Tibial artery (tissue), 4 donors: ENCODE measurements around the gene CCL13.
A peak's percentile ranks its signal among the peaks of the same experiment; 100 is the strongest.

Experiments used
- DNase-seq, 2 donors: peaks; one replicate each; pipeline ENCODE4 v3.0.0-alpha.2; 2019
- H3K27ac ChIP-seq, 2 donors: fragments of 200-600 bp; sonication (generic) in 1 of 2; 1 replicate in 1 of 2; 2 replicates in 1 of 2; pipeline ENCODE4 v1.5.1; 2018 to 2019; ENCODE audit warnings: mild to moderate bottlenecking in 1 of 2
- H3K27me3 ChIP-seq, 2 donors: fragments of 200-600 bp; sonication (generic) in 1 of 2; one replicate each; pipeline versions ENCODE4 v1.5.1 to v1.6.0; 2016 to 2019
- H3K36me3 ChIP-seq, 3 donors: fragments of 200-600 bp; sonication (generic) in 2 of 3; one replicate each; pipeline ENCODE4 v1.5.1; 2016 to 2019; ENCODE audit warnings: mild to moderate bottlenecking in 2 of 3
- H3K4me1 ChIP-seq, 4 donors: fragments of 200-600 bp; sonication (generic) in 2 of 4; 1 replicate in 3 of 4; 2 replicates in 1 of 4; pipeline ENCODE4 v1.5.1; 2016 to 2019
- H3K4me3 ChIP-seq, 2 donors: fragments of 200-600 bp; sonication (generic) in 1 of 2; 1 replicate in 1 of 2; 2 replicates in 1 of 2; pipeline ENCODE4 v1.5.1; 2018 to 2019; ENCODE audit warnings: mild to moderate bottlenecking in 2 of 2
- H3K9me3 ChIP-seq, 3 donors: fragments of 200-600 bp; sonication (generic) in 1 of 3; one replicate each; pipeline ENCODE4 v1.5.1; 2016 to 2019
- intact Hi-C: fragments of 100-400 bp; cut with DNase I; formaldehyde crosslinking; loops from one replicate; pipeline ENCODE4 v1.15.0; 2023; ENCODE audit warnings: low total_unique reads
- TF ChIP-seq, protein P1 (sequence below), 2 experiments: fragments of 200-600 bp in 1 of 2; fragments of 450-650 bp in 1 of 2; IDR thresholded peaks; one replicate each; pipeline ENCODE4 v1.5.1; 2017 to 2019; ENCODE audit warnings: antibody characterized with exemption in 2 of 2, mild to moderate bottlenecking in 1 of 2, moderate library complexity in 1 of 2

The CCL13 gene

DNA sequence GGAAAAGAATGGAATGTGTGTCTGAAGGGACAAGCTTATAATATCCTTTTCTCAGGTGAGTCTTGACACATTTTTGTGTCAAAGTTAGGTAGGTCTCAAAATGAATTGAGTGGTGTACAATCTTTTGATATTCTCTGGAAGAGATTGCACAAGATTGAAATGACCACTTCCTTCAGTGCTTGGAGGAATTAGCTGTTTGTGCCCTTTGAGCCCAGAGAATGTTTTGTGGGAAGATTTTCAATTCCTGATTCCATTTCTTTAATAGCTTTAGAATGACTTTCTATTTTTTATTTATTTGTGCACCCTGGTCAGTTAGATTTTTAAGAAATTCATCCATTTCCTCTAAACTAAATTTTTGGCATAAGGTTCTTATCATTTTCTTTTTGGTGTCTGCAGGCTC is 1.6 kb upstream of the CCL13 start:
- H3K27ac ChIP-seq = peak overlapping the region in 1 of 2 donors; percentile 49
- TF ChIP-seq, protein P1, sequence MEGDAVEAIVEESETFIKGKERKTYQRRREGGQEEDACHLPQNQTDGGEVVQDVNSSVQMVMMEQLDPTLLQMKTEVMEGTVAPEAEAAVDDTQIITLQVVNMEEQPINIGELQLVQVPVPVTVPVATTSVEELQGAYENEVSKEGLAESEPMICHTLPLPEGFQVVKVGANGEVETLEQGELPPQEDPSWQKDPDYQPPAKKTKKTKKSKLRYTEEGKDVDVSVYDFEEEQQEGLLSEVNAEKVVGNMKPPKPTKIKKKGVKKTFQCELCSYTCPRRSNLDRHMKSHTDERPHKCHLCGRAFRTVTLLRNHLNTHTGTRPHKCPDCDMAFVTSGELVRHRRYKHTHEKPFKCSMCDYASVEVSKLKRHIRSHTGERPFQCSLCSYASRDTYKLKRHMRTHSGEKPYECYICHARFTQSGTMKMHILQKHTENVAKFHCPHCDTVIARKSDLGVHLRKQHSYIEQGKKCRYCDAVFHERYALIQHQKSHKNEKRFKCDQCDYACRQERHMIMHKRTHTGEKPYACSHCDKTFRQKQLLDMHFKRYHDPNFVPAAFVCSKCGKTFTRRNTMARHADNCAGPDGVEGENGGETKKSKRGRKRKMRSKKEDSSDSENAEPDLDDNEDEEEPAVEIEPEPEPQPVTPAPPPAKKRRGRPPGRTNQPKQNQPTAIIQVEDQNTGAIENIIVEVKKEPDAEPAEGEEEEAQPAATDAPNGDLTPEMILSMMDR (IDR thresholded peaks at IDR 0.05) = no peak
- no peaks in the 10 kb centered on the region for H3K27me3 ChIP-seq
- H3K36me3 ChIP-seq = no peaks in the 10 kb centered on the region
- no peak overlapping the region for H3K4me3 ChIP-seq
- intact Hi-C loops = loop anchor here (5.0 kb wide), 1 partner anchor 52 kb away; no protein-coding TSS in a partner anchor
- DNase-seq = no peak
- H3K4me1 ChIP-seq = peaks cover 0 to 32% (median 19%) of the 10 kb centered on the region in 4 donors
- no peaks in the 10 kb centered on the region for H3K9me3 ChIP-seq

DNA sequence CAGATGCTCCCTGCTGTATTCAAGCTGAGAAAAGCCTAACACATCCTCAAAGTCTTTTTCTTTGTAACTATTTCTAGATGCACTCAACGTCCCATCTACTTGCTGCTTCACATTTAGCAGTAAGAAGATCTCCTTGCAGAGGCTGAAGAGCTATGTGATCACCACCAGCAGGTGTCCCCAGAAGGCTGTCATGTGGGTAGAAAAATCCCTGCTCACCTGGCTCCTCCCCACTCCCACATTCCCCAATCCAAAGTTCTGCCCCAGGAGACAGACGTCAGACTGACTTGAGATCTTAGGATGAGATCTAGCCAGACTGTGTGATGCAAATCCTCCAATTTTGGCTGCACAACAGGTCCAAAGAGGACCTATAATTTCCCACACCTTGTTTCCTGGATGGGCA is 1.1 kb downstream of the CCL13 start:
- intact Hi-C loops = loop anchor here (5.0 kb wide), 1 partner anchor 55 kb away; no protein-coding TSS in a partner anchor
- Histone ChIP-seq H3K4me3 (no peak overlapping the region), H3K4me1 (peaks cover 0 to 19% (median 4%) of the 10 kb centered on the region in 4 donors), H3K9me3 (no peaks in the 10 kb centered on the region), H3K36me3 (no peaks in the 10 kb centered on the region), H3K27ac (no peak overlapping the region), H3K27me3 (peaks cover 0 to 7% of the 10 kb centered on the region in 2 donors)
- no peak for DNase-seq
- TF ChIP-seq, protein P1 (IDR thresholded peaks at IDR 0.05) = no peak

DNA sequence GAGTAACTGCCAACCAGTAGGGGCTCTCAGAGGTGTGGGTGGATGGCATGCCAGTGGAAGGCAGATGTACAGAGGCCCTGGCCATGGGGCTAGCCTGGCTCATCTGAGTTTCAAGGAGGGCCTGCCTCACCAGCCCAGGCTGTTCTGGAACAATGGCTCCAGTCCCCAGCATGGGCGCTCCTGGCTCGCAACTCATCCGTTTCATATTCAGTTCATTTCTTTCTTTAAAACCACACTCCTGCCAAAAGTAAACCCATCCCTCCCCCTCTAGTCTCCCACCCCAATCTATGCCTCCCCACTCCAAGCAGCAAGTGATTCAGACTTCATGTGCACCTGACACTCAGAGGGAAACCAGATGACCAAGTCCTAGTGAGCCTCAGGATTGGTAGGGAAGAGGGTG is 2.4 kb downstream of the CCL13 start:
- intact Hi-C loops = loop anchor here (5.0 kb wide), 1 partner anchor 56 kb away; no protein-coding TSS in a partner anchor
- H3K9me3 ChIP-seq = no peaks in the 10 kb centered on the region
- no peak overlapping the region for H3K27ac ChIP-seq
- H3K4me3 ChIP-seq = no peak overlapping the region
- TF ChIP-seq, protein P1 (IDR thresholded peaks at IDR 0.05) = no peak
- no peak for DNase-seq
- peaks cover 0 to 13% of the 10 kb centered on the region in 2 donors for H3K27me3 ChIP-seq
- no peaks in the 10 kb centered on the region for H3K36me3 ChIP-seq
- H3K4me1 ChIP-seq = peaks cover 0 to 19% (median 4%) of the 10 kb centered on the region in 4 donors

DNA sequence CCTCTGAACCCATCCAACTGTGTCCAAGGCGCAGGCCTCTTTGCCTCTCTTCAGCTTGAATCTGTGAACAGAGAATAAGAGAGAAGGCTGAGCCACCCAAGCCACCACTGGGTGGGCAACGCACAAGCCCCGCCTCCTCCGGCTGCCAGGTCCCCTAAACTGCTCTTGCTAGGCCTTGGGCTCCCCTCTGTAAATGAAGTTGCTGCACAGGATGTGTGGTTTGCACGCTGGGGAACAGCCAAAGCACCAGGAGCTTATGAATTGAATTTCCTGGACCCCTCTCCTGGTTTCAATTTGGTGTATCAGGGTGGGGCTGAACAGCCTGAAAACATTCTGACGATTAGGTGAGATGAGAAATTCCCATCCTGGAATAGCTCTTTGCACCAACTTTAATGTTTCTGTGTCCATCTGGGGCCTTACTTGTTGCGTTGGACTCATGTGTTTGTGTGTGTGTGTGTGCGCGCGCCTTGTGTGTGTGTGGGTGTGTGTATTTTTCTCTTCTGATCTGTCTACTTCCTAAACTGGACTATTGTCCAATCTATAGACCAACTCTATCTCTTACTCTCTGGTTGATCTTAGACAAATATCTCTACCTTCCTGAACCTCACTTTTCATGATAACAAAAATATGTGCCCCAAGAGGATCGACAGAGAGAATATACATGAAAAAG is 4.5 kb downstream of the CCL13 start:
- H3K36me3 ChIP-seq = no peaks in the 10 kb centered on the region
- DNase-seq = no peak
- H3K4me3 ChIP-seq = no peak overlapping the region
- no peaks in the 10 kb centered on the region for H3K9me3 ChIP-seq
- intact Hi-C loops = loop anchor here (2.0 kb wide), 1 partner anchor 160 kb away; no protein-coding TSS in a partner anchor
- H3K27me3 ChIP-seq = peaks cover 0 to 16% of the 10 kb centered on the region in 2 donors
- TF ChIP-seq, protein P1 (IDR thresholded peaks at IDR 0.05) = no peak
- H3K27ac ChIP-seq = no peak overlapping the region
- peaks cover 0 to 4% (median 0%) of the 10 kb centered on the region in 4 donors for H3K4me1 ChIP-seq

DNA sequence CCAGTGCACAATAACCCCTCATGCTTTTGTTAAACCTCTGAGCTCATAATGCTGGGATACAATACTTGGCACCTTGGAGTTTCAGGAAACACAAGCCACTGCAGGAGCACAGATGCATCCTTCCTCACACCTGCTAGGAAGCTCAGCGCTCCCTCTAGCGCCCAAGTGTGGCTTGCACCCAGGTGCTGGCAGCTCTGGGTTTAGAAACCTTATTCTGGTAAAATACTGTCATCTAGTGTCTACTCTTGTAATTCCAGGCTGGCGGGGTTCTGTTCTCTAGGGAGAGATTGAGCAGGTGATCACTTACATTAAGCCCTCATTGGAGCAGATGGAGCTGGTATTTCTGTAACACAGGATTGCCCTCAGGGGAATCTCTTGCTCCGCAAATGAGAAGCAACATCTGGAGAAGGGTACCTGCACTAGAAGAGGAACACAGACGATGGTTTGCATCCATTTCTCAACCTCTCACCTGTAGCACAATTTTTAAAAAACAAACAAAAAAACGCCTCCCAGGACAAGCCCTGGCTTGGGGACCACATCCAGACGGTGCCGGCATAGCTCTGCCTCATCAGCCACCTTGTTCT is 5.3 kb downstream of the CCL13 start:
- Histone ChIP-seq H3K4me1 (peaks cover 0 to 4% (median 0%) of the 10 kb centered on the region in 4 donors), H3K36me3 (no peaks in the 10 kb centered on the region), H3K4me3 (no peak overlapping the region), H3K27ac (no peak overlapping the region), H3K9me3 (no peaks in the 10 kb centered on the region), H3K27me3 (peaks cover 0 to 16% of the 10 kb centered on the region in 2 donors)
- TF ChIP-seq, protein P1 (IDR thresholded peaks at IDR 0.05) = peak; percentile 100
- DNase-seq = peak; percentile 90 to 93
- intact Hi-C loops = loop anchor here (2.0 kb wide), 1 partner anchor 161 kb away; no protein-coding TSS in a partner anchor
